Stimulated activated CD4-positive, alpha-beta T cell treated with anti-CD3 and anti-CD28 coated beads, Interleukin-12 subunit alpha, Interleukin-12 subunit beta, amount 100 ng/mL, for 24 hours (primary cell): ENCODE measurements around the gene DGKG.

Source experiments
- DNase-seq, 2 experiments: peaks; one replicate each; pipeline ENCODE4 v3.0.0-alpha.2; 2020; ENCODE audit warnings: low read depth in 2 of 2

Gene DGKG

DNA sequence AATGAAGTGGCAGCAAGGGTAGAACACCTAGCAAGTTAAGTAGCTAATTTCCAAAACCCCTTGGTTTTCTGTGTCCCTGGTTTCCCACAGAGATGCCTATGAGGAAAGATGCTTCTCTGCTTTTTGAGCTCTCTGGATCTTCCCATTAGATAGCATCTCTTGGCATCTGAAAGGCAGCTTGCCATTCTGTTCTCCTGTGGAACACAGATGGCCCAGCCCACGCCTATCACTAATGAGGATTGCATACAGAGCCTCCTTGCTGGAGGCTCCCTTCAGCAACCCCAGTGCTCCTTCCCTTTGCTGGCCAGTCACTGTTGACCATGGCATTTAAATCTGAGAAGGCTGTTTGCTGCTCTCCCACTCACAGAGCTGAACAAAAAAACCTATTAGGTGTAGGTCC lies 218.8 kb downstream of the DGKG start:
- no peak for DNase-seq

DNA sequence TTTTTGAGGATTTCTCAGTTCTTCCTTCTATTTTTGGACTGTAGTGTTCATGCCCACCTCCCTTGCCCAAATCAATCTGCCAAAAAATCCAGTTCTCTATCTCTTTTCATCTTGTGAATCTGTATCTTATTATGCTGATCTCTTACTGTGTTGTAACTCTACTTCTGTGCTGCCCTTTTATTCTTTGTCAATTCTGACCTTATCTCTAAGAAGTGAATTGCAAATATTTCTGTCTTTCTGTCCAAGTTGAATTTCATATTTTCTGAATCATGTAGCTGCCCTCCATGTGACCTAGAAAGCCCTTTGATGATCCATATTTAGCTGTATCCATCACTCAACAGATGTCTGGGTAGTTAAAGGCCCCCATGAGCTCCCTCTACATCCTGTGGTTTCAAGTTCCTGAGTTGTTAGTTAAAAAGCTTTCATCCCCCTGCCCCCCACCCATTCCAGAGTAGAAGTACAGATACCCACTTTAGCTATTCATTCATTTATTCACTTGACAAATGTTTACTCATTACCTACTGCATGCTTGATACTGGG lies 219.6 kb downstream of the DGKG start:
- DNase-seq = no peak

DNA sequence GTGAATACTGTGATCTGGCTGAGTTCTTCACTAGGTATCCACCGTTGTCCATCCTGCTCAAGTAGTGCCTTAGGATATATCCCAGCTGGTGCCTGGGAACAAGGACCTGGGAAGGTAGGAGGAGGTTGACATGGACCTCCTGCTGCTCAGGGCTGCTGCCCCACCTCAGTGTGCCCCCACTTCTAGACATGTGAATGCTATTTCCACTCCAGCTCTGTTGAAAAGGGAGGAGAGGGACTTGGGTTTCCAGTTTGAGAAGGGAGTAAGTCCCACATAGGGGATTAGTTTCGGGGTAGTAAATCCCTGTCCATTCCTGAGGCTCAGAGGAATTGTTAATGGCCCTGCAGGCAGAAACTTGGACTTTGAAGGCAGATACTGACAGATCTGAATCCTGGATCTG lies 220.2 kb downstream of the DGKG start:
- no peak for DNase-seq

DNA sequence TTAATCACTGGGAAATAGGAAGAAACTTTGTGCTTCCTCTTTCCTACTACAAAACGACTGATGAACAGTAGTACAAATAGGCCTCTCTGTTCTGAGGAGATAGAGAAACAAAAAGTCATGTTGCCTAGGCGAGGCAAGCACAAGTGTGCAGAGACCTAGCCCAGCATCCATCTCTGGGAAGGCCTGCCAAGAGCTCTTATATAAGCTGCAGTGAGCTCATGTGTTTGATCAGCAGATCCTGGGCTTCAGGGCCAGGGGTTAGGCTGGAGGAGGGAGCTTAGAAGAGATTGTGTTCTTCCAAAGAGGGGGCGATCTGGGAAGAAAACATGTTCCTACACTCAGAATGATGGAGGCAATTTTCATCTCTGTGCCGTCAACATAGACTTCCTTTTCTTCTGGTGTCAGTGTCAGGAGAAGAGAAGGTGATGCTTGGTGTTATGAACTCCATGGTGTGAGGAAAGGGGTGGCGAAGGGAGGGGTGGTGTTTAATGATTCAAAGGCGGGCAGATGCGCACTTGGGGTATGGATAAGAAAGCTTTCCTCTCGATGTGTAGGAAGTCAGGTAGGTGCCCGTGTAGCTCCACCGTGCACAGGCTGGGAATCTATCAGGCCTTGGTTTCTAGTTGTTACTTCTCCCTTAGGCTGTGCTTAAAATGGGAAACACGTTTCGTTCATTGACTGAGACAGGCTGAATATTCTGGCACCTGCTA lies 223.6 kb downstream of the DGKG start:
- DNase-seq = no peak

DNA sequence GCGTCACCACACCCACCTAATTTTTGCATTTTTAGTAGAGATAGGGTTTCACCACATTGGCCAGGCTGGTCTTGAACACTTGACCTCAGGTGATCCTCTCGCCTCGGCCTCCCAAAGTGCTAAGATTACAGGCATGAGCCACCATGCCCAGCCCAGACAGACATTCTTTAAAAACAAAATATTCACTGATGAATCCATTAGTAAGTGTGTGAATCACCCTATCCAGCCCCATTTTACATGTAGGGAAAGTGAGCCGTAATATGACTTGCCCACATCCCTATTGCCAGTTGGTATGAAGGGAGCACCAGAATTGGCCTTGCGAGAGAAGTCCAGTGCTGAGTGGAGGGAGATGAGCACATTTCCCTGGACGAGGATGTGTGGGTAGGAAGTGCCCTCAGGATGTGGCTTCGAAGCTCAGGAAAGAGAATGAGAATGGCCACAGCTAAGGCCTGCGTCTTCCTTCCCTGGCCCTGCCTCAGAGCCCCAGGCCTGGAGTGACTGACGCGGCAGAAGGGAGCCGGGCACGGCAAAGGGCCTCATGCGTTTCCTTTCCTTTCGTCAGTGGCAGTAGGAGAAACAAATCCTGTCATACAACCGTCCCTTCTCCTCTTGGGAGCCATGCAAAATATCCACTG lies 224.9 kb downstream of the DGKG start:
- no peak for DNase-seq

DNA sequence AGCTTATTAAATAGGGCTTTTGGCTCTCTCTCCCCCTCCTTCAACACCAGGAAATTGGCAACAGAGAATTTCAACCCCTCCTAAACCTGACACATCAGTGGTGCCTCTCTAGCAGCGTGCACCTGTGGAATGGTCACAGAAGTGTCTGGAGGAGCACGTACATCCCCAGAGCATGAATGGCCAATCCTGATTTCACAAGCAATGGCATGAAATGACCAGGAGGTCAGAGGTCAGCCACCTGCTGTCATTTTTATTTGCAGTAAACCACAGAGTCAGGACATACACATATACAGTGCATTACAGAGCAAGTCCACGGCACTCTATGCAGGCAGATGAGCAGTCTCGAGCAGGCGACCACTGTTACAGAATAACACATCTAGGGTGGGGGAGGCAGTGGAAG lies 228.1 kb downstream of the DGKG start:
- DNase-seq = no peak

DNA sequence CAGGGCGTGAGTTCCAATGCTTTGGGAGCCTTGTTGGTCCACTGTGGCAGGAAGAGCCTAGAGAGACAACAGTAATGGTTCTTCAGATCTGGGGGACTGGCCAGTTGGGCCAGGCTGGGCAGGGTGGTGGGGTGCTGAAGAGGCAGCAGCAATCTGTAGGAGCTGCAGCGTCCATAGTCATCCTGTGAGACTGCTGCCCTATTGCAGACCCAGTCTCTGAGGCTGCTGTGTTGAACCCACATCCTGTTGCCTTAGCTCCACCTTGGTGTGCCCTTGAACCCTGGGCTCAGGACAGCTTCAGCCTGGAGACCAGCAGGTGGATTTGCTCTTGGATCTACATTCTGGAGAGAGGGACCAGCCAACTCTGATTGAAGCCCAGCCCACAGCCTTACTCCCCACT lies 229.5 kb downstream of the DGKG start:
- no peak for DNase-seq

DNA sequence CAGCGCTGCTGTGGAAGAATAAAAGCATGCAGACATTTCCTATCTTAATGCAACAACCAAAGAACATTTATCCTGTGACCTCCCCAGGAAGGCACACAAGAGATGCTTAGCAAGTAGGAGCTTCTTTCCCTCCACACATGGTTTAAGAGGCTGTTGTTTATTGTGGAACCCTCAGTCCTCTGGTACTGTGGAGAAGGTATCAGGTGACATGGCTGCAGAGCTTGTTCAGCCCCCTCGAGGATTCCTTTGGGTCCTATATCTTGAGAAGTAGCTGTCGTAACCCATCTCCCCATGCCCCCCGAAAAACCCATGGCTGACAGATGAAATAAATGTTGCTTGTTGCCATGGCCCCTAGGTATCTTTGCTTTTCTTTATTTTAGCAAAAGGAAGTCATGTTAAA lies 232.8 kb downstream of the DGKG start:
- no peak for DNase-seq

DNA sequence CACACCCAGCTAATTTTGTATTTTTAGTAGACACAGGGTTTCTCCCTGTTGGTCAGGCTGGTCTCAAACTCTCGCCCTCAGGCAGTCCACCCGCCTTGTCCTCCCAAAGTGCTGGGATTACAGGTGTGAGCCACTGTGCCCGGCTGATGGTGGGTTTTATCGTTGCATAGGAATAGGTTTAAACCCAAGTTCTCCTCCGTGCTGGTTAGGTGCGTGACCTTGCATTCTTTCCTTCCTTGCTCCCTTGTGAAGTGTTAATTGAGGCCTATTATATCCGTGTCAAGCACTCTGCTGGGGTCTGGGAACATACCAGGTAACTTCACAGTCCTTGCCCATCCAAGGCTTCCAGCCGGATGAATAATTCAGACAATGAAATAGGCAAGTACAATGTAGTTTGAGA lies 233.9 kb downstream of the DGKG start:
- no peak for DNase-seq

DNA sequence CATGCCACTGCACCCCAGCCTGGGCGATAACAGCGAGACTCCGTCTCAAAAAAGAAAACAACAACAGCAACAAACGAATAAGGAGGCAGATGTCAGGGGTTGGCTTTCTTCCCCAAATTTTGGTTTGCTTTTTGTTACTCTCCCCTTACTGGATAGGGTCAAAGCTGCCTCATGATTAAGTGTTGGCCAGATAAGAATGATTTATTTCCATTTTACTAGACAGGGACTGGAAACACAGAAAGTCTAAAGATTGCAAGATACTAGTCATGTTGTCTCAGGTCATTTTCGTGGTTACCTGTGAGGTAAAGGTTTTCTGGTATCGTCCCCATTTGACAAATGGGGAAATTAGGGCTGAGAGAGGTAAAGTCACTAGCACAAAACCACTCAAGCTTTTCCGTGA lies 234.6 kb downstream of the DGKG start:
- DNase-seq = no peak

DNA sequence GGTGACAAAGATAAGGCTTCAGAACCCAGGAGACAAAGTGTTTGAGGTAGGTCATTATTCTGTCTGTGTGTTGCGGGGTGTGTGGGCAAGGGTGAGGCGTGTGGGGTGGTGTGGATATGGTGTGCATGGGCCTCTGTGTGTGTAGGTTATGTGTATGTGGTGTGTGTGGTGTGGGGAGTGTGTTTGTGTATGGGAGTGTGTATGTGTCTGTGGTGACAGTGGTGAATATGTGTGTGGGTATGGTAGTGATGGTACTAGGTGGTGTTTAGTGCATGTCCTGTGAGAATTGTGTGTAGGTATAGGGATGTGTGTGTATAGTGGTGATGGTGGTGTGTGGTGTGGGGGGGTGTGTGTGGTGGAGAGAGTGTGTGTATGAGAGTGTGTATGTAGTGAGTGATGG lies 236.9 kb downstream of the DGKG start:
- DNase-seq = no peak

DNA sequence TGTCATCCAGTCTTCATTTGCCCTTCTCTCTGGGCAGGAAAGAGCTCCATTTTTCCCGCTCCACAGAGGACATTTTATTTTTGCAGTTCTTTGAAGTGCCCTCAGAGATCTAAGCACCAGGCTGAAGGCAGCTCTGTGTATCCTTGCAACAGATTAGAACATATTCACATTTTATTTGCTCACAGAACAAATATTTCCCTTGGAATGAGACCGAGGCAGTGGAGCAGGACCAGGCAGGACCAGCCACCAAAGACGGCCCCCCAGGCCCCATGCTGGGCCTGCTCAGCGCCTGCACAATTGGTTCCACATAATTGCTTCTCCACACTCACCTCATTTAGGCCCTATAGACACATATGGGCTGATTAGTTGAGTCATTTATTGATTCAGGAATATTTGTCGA lies 237.4 kb downstream of the DGKG start:
- no peak for DNase-seq

DNA sequence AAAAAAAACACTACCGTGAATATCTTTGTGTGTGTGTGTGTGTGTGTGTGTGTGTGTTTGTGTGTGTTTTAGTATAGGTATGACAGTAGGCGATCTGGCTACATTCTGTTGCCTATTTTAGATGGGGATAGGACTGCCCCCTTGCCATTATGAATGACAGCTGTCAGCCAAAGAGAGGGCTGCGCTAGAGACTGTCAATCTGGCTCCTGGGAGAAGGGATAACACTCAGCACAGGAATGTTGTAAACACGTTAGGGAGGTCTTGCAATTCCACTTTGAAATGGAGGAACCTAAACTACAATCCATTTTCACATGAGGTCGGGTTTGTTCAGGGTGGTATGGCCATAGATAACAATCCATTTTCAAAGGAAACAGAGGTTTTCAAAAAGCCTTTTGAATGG lies 239.0 kb downstream of the DGKG start:
- DNase-seq = no peak

DNA sequence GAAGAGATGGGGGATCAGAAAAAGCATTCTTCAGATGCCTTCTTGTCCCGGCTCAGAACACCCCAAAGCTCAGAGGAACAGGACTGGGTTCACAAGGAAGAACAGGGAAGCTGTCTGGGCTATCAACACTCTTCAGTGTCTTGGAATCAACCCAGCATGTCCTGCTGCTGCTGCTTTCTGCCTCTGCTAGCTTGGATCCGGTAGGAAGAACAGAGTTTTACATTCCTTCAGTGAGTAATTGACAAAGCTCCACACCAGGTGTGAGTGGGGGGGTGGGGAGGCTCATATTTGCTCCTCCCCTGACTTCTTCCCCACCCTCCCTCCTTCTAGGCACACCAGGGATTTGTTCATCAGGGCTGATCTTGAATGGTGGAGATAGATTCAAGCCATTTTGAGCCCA lies 240.1 kb downstream of the DGKG start:
- no peak for DNase-seq

DNA sequence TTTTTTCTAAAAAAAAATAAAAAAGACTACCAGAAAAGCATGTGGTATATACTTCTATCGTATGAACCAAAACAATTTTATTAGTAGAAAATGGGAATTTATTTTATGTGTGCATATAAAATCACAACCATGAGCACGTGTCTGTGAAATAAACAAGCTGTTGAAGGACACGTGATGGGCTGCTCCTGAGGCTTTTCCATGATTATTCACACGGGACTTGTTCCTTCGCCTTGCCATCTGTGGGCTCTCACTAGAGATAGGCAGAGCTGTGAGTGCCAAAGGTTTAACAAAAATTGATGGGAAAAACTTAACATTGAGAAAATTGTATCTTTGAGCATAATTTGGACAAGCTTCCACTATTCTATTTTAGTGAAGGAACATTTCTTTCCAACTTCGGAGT lies 240.8 kb downstream of the DGKG start:
- no peak for DNase-seq

DNA sequence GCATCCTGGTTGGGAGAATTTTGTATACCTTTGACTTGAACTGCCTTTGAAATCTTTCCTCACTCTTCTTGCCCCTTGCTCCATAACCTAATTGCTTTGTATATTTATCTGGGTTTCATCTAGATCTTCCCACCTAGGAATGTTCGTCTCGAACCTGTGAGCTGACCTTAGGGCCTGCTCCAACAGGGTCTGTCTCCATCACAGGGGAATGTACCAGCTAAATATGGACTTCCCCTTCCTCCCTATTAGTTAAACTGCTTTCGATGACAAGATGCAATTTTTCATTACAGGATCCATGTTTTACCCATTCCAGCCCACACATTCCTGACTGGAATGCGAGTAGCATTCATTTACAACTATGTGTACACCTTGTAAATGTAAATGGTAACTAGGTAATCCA lies 242.5 kb downstream of the DGKG start:
- DNase-seq = no peak

DNA sequence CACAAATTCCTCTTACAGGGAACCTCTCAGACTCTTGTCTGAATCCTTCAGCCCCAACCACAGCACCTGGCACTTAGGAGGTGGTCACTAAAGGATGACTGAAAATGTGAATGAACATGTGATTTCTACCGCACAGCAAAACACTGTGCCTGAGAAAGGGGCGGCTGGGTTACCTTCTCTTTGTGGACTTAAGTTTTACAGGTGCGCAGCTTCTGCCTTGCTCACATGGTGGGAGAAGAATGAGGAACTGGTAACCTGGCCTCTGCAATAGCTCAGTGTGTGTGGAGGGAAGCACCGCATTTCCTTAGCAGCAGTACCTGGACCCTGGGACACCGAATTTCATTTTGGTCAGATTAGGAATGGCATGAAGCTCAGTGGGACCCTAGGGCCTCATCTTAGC lies 243.3 kb downstream of the DGKG start:
- no peak for DNase-seq

DNA sequence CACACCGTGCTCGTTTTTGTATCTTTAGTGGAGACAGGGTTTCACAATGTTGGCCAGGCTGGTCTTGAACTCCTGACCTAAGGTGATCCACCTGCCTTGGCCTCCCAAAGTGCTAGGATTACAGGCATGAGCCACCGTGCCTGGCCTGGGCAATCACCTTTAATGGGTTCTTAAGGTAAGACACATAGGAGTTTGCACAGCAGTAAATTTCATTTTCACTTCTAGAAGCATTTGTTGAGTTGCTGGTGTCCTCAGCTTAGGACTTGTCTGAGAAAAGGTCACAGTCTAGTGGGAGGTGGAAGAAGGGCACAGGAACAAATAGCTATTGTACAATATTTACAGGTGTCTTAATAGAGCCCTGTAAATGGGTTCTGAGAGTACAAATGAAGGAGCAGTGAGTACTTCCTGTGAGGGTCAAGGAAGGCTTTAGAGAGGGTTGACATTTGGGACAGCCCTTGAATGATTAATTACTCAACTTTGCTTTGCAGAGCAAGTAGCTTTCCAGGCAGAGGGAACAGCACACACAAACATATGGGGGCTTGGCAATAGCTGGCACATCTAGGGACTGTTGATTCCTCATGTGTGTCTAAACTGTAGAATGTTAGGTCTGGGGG lies 244.4 kb downstream of the DGKG start:
- DNase-seq = no peak

DNA sequence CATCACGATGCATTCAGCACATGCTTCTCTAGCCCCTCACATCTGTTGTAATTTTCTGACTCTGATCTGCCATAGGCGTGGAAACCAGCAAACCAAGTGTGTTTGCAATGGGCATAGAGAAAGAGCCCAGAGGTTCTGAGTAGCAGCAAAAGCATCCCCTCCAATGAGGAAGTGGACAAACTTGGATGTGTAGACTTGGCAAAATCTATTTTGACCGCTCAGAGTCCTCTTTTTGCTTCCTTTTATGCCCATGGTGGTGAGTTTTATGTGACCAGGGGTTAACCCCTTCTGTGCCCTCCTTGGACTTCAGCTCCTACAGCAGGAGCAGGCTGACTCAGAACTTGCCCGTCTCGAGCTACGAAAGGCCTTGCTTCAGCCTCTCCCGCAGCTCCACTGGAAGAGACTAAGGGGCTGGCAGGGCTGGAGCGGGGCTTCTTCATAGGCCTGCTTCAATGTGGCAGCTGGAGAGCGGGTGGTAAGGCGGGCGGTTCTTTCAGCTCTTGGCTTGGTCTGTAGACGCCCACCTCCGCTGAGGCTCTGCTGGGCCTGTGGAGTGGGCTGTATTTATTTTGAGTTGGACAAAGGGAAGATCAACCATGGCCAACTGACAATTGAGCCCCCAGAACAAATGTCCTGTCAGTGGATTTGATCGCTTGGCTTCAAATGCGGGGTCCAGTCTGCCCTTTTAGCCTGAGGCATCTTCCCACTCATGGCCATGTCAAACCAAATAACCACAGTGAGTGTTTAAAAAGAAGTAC lies 246.6 kb downstream of the DGKG start:
- DNase-seq = no peak

DNA sequence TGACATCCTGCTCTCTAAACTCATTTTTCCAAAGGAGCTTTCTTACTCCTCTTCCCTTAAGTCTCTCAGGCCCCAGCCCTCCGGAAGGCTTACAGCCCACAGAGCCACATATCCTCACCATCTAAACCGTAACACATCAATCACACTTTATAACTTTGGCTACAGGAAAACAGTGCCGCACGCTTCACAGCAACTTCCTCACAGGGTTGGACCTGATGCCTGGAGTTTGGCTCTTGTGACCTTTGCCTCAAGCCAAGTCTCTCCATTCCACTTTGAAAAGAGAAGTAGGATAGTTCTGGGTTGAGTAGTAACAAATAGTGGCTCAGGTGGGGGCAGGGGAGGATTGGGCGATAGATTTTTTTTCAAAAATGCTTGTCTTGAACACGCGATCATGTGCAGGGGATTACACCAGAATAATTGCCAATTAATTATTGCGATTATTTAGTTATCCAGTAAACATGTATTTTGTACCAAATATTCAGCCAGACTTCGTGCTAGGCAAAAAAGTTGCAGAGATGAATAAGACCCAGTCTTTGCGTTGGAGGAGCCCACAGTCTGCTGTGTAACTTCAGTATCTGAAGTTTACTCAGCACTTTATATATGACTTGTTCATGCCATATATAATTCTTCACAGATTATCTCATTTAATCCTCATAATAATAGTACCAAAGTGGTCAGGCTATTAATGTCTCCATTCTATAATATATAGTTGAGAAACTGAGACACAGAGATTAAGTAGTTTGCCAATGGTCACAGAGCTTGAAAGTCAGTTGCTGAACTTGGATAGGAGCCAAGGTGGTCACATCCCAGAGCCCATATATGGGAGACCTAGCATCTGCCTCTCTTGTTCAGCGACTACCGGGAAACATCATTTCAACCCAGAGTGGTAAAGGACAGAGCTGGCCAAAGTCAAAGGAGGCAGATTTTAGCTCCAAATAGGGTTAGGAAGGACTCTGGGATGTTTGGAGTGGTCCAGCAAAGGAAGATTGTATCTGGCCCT lies 250.8 kb downstream of the DGKG start:
- no peak for DNase-seq
